GM12875 (cell line): Measurements from ENCODE around the gene LAMP2.
A peak's percentile ranks its signal among the peaks of the same experiment; 100 is the strongest.

Source experiments
- H3K4me3 ChIP-seq: one replicate; pipeline ENCODE4 v1.5.1; 2011; ENCODE audit warnings: low read depth, low read length, control low read depth
- CTCF ChIP-seq: IDR thresholded peaks from 2 replicates; pipeline ENCODE4 v1.5.1; 2011; ENCODE audit warnings: low read depth, mild to moderate bottlenecking, control low read depth, inconsistent platforms, low read length, moderate library complexity, borderline replicate concordance; ENCODE audit not compliant: insufficient read depth

Gene LAMP2

GRCh38 chrX:120468825-120469525, at the start of gene LAMP2:
TSS of gene LAMP2 (minus strand) at chrX:120469296. CDS start at chrX:120469169, 127 bp downstream.
- no peak for TF ChIP-seq CTCF
- H3K4me3 ChIP-seq: peak within 1 kb of the TSS; percentile 69

- no peak for TF ChIP-seq CTCF
- no peak overlapping the region for H3K4me3 ChIP-seq
These were observed 48.8 kb upstream of the LAMP2 start for GRCh38 chrX:120517936-120518335.

- TF ChIP-seq CTCF: peak; percentile 21; the same call in 1 of the 2 replicates
- H3K4me3 ChIP-seq: no peak overlapping the region
These were observed 45.1 kb upstream of the LAMP2 start for GRCh38 chrX:120514236-120514635.

GRCh38 chrX:120512627-120513026, 43.5 kb upstream of the LAMP2 start:
- no peak for TF ChIP-seq CTCF
- no peak overlapping the region for H3K4me3 ChIP-seq

- TF ChIP-seq CTCF: no peak
- no peak overlapping the region for H3K4me3 ChIP-seq
These were observed 43.1 kb upstream of the LAMP2 start for GRCh38 chrX:120512222-120512621.

GRCh38 chrX:120504569-120504968, 35.5 kb upstream of the LAMP2 start:
- no peak overlapping the region for H3K4me3 ChIP-seq
- no peak for TF ChIP-seq CTCF
